ENCODE measurements around the gene MIA2. TPM values are rescaled to one million over a fixed set of nuclear protein-coding genes. Genes with fewer than 3 reads are reported as not detected.
"Not testable (repeated sequence)": the region's sequence is repeated elsewhere in the genome, so short reads cannot be mapped to it uniquely, and the experiment has no call there.

The MIA2 gene
- total and polyA plus RNA-seq, 9 donors = 13.3 to 22.9 (median 16.8) TPM

DNA sequence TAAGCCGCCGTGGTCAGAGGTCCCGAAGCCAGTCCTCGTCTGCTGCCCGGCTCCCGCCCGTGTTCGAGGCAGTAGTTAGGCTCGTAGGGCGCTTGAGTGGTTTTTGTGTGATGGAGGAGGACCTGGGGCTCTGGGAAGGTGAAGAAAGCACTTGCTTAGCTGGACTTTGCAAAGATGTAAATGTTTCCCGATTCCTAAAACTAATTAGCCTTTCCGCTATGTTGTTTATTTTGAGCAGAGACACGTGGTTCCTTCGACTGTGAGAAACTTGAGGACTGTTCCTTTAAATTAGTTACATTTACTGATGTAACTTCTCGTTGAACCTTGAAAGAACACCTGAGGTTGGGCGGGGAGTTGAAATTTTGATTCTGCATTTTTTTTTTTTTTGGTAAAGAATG is 33.9 kb downstream of the MIA2 start:
- Histone ChIP-seq H3K4me3 (ENCODE audit: low read length) (peak overlapping the region; percentile 93), H3K27me3 (ENCODE audit: control insufficient read depth, insufficient read depth, low read length) (no peaks in the 10 kb centered on the region), H3K27ac (ENCODE audit: low read length) (peak overlapping the region; percentile 99), H3K36me3 (ENCODE audit: control insufficient read depth, insufficient read depth, low read length) (no peaks in the 10 kb centered on the region), H3K9me3 (replicated peaks; ENCODE audit: control insufficient read depth, low read depth, low read length) (peaks cover 9% of the 10 kb centered on the region), H3K4me1 (ENCODE audit: control insufficient read depth, insufficient read depth, low read length) (peaks cover 2% of the 10 kb centered on the region)
- WGBS (ENCODE audit: insufficient coverage) = no CpG with 5 or more reads among the region's 16 CpGs
- DNase-seq = no peak

DNA sequence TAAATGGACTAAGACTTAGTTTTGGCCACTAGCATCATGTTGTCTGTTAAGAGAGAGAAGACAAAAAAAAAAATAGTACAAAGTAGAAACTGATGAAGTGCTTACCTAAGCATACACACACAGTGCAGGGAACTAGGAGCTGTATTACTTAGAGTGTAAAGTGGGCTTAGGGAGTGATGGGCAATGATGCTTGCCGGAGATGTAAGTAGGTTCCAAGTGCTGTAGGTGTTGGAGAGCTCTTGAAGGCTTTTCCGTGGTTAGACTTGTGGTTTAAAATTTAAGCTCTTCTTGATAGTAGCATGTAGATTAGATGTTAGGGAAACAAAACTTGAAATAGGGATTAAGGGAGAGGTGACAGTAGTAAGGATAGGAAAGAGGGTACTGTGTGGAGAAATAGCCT is 34.7 kb downstream of the MIA2 start:
- DNase-seq = peak; percentile 8
- H3K9me3 ChIP-seq (replicated peaks; ENCODE audit: control insufficient read depth, low read depth, low read length) = peaks cover 11% of the 10 kb centered on the region
- 32% methylated on average over 2 of the region's 2 CpGs for WGBS (ENCODE audit: insufficient coverage)
- peaks cover 2% of the 10 kb centered on the region for H3K4me1 ChIP-seq (ENCODE audit: control insufficient read depth, insufficient read depth, low read length)
- no peaks in the 10 kb centered on the region for H3K27me3 ChIP-seq (ENCODE audit: control insufficient read depth, insufficient read depth, low read length)
- no peak overlapping the region for H3K27ac ChIP-seq (ENCODE audit: low read length)
- H3K4me3 ChIP-seq (ENCODE audit: low read length) = no peak overlapping the region
- H3K36me3 ChIP-seq (ENCODE audit: control insufficient read depth, insufficient read depth, low read length) = no peaks in the 10 kb centered on the region

DNA sequence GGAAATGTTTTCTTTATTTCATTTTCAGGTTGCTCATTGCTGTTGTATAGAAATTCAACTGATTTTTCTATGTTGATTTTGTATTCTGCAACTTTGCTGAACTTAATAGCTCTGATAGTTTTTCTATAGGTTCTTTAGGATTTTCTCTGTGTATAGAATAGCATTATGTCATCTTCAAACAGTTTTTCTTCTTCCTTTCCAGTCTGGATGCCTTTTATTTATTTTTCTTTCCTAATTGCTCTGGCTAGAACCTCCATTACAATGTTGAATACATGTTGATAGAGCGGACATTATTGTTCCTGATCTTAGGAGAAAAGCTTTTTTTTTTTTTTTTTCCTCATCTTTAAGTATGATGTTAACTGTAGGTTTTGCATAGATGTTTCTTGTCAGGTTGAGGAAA is 39.2 kb downstream of the MIA2 start:
- no peak overlapping the region for H3K27ac ChIP-seq (ENCODE audit: low read length)
- no CpG with 5 or more reads among the region's 1 CpG for WGBS (ENCODE audit: insufficient coverage)
- peaks cover 11% of the 10 kb centered on the region for H3K9me3 ChIP-seq (replicated peaks; ENCODE audit: control insufficient read depth, low read depth, low read length)
- no peaks in the 10 kb centered on the region for H3K27me3 ChIP-seq (ENCODE audit: control insufficient read depth, insufficient read depth, low read length)
- no peaks in the 10 kb centered on the region for H3K36me3 ChIP-seq (ENCODE audit: control insufficient read depth, insufficient read depth, low read length)
- no peak overlapping the region for H3K4me3 ChIP-seq (ENCODE audit: low read length)
- H3K4me1 ChIP-seq (ENCODE audit: control insufficient read depth, insufficient read depth, low read length) = peaks cover 2% of the 10 kb centered on the region
- DNase-seq = no peak

DNA sequence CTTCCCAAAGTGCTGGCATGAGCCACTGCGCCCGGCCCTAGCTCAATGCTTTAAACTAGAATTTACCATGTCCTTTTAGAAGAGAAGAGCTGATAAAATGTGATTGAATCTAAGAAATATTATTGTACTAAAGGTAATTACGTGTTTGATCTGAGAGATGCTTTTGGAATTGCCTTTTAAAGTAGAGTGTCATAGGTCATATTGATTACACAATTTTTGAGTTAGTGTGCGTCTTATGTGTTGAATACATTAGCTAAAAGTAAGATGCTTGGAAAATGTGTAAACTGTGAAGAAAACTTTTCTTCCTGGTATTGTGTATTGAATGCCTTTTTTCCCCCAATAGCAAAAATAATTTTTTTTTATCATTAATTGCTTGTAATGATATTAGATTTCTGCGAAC is 41.7 kb downstream of the MIA2 start:
- no peaks in the 10 kb centered on the region for H3K4me1 ChIP-seq (ENCODE audit: control insufficient read depth, insufficient read depth, low read length)

DNA sequence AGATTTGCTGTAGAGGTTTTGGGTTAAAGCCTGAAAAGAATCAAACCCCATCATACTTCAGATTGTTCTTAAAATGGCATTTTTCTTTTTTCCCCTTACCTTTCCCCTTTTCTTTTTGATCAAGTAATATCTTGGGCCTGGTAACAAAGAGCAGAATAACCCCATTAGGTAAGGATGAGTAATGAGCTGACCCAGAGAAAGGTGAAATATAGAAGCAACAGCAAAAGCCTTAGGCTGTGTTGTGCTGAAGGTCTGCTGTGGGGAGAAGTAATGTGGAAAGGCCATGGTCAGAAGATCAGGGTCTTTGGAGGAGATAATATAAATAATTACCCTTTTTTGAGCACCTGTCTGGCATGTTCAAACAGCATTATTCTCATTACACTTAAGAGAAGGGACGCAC is 42.3 kb downstream of the MIA2 start:
- peaks cover 4% of the 10 kb centered on the region for H3K36me3 ChIP-seq (ENCODE audit: control insufficient read depth, insufficient read depth, low read length)
- WGBS (ENCODE audit: insufficient coverage) = no CpG with 5 or more reads among the region's 1 CpG
- no peak overlapping the region for H3K27ac ChIP-seq (ENCODE audit: low read length)
- no peaks in the 10 kb centered on the region for H3K27me3 ChIP-seq (ENCODE audit: control insufficient read depth, insufficient read depth, low read length)
- DNase-seq = no peak
- H3K9me3 ChIP-seq (replicated peaks; ENCODE audit: control insufficient read depth, low read depth, low read length) = peaks cover 11% of the 10 kb centered on the region
- H3K4me3 ChIP-seq (ENCODE audit: low read length) = no peak overlapping the region
- no peaks in the 10 kb centered on the region for H3K4me1 ChIP-seq (ENCODE audit: control insufficient read depth, insufficient read depth, low read length)

More for the DNA sequence above, 41.7 kb downstream of the MIA2 start:
- Histone ChIP-seq H3K4me3 (ENCODE audit: low read length) (no peak overlapping the region), H3K27me3 (ENCODE audit: control insufficient read depth, insufficient read depth, low read length) (no peaks in the 10 kb centered on the region), H3K9me3 (replicated peaks; ENCODE audit: control insufficient read depth, low read depth, low read length) (peaks cover 11% of the 10 kb centered on the region), H3K27ac (ENCODE audit: low read length) (no peak overlapping the region), H3K36me3 (ENCODE audit: control insufficient read depth, insufficient read depth, low read length) (peaks cover 4% of the 10 kb centered on the region)
- WGBS (ENCODE audit: insufficient coverage) = 100% methylated on average over 1 of the region's 5 CpGs
- no peak for DNase-seq

DNA sequence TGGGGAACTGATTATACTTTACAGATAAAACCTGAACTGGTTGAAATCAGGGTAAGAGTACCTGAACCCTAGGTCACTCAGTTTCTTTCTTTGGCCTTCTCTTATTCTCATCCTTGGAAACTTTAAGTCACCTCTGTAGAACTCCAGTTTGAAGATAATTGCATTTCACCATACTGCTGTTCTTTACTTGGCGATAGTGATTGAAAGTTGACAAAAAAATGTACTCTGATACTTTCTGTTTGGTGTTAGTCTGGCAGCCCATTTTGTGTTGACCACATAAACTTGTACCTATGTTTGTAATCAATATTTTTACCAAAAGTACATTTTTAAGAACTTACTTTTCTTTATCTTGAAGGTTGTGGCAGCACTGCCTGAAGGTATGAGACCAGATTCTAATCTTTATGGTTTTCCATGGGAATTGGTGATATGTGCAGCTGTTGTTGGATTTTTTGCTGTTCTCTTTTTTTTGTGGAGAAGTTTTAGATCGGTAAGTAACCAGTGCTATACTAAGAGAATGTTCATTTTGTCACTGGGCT is 42.9 kb downstream of the MIA2 start:
- H3K4me3 ChIP-seq (ENCODE audit: low read length) = no peak overlapping the region
- H3K4me1 ChIP-seq (ENCODE audit: control insufficient read depth, insufficient read depth, low read length) = no peaks in the 10 kb centered on the region
- peaks cover 8% of the 10 kb centered on the region for H3K9me3 ChIP-seq (replicated peaks; ENCODE audit: control insufficient read depth, low read depth, low read length)
- DNase-seq = no peak
- no peaks in the 10 kb centered on the region for H3K27me3 ChIP-seq (ENCODE audit: control insufficient read depth, insufficient read depth, low read length)
- H3K36me3 ChIP-seq (ENCODE audit: control insufficient read depth, insufficient read depth, low read length) = peaks cover 4% of the 10 kb centered on the region
- WGBS (ENCODE audit: insufficient coverage) = no CpG with 5 or more reads among the region's 2 CpGs
- no peak overlapping the region for H3K27ac ChIP-seq (ENCODE audit: low read length)

DNA sequence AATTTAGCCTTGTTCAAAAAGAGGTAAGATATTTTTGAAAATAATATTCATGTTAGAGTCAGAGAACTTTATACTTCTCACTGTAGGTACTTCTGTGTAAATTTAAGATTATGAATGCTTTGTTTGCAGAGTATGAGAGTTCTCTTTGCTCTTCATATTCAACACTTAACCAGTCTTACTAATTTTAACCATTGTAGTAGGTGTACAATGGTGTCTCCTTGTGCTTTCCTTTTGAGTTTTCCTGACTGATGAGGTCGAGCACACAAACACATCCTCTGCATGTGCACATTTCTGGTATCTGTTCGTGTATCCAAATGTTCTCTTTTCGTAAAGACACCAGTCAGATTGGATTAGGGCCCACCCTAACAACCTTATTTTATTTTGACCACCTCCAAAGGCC is 45.8 kb downstream of the MIA2 start:
- Histone ChIP-seq H3K4me3 (ENCODE audit: low read length) (no peak overlapping the region), H3K36me3 (ENCODE audit: control insufficient read depth, insufficient read depth, low read length) (peaks cover 7% of the 10 kb centered on the region), H3K27me3 (ENCODE audit: control insufficient read depth, insufficient read depth, low read length) (no peaks in the 10 kb centered on the region), H3K4me1 (ENCODE audit: control insufficient read depth, insufficient read depth, low read length) (no peaks in the 10 kb centered on the region), H3K27ac (ENCODE audit: low read length) (no peak overlapping the region), H3K9me3 (replicated peaks; ENCODE audit: control insufficient read depth, low read depth, low read length) (no peaks in the 10 kb centered on the region)
- 92% methylated on average over 3 of the region's 3 CpGs for WGBS (ENCODE audit: insufficient coverage)
- DNase-seq = no peak

DNA sequence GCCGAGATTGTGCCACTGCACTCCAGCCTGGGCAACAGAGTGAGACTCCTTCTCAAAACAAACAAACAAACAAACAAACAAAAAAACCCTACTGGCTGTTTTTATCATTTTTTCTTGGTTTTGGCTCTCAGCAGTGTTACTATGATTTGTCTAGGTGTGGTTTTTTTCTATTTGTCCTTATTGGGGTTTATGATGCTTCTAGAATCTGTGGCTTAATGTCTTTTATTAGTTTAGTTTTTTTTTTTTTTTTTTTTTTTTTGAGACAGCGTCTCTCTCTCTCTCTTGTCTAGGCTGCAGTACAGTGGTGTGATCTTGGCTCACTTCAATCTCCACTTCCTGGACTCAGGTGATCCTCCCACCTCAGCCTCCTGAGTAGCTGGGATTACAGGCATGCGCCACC is 47.0 kb downstream of the MIA2 start:
- H3K9me3 ChIP-seq (replicated peaks; ENCODE audit: control insufficient read depth, low read depth, low read length); H3K4me3 ChIP-seq (ENCODE audit: low read length); H3K4me1 ChIP-seq (ENCODE audit: control insufficient read depth, insufficient read depth, low read length); H3K27me3 ChIP-seq (ENCODE audit: control insufficient read depth, insufficient read depth, low read length); H3K36me3 ChIP-seq (ENCODE audit: control insufficient read depth, insufficient read depth, low read length); DNase-seq; H3K27ac ChIP-seq (ENCODE audit: low read length): not testable (repeated sequence)
- 100% methylated on average over 1 of the region's 3 CpGs for WGBS (ENCODE audit: insufficient coverage)

DNA sequence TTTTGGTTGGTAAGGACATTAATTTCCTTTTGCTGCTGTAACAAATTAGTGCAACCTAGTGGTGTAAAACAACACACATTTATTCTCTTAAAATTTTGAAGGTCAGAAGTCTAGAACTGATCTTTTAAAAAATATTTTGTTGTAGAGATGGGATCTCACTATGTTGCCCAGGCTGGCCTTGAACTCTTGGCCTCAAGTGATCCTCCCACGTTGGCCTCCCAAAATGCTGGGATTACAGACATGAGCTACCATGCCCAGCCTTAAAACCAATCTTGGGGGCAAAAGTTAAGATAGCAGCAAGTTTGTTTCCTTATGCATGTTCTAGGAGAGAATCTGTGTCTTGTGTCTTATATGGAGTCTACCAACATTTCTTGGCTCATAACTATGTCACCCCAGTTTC is 55.8 kb downstream of the MIA2 start:
- Histone ChIP-seq H3K4me1 (ENCODE audit: control insufficient read depth, insufficient read depth, low read length) (no peaks in the 10 kb centered on the region), H3K36me3 (ENCODE audit: control insufficient read depth, insufficient read depth, low read length) (peaks cover 10% of the 10 kb centered on the region), H3K27me3 (ENCODE audit: control insufficient read depth, insufficient read depth, low read length) (no peaks in the 10 kb centered on the region), H3K4me3 (ENCODE audit: low read length) (no peak overlapping the region), H3K9me3 (replicated peaks; ENCODE audit: control insufficient read depth, low read depth, low read length) (no peaks in the 10 kb centered on the region), H3K27ac (ENCODE audit: low read length) (no peak overlapping the region)
- no peak for DNase-seq
- WGBS (ENCODE audit: insufficient coverage) = no CpG with 5 or more reads among the region's 1 CpG

DNA sequence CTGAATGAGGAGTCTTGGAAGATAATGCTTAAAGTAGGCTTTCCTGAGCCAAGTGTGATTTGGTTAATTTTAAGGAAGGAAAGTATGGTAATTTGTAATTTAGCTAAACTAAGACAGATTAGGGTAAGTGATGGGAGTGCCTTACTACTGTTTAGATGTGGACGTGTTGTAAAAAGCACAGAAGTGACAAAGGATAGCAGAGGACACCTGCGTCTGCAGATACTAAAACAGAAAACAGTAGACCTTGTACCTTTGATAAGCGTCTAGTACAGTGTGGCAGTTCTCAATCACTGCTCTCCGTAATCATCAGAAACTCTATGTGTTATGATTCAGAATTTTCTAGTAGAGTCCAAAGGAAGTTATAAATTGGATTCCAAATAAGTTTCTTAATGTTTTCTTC is 58.0 kb downstream of the MIA2 start:
- Histone ChIP-seq H3K36me3 (ENCODE audit: control insufficient read depth, insufficient read depth, low read length) (peaks cover 13% of the 10 kb centered on the region), H3K4me3 (ENCODE audit: low read length) (no peak overlapping the region), H3K27me3 (ENCODE audit: control insufficient read depth, insufficient read depth, low read length) (no peaks in the 10 kb centered on the region), H3K9me3 (replicated peaks; ENCODE audit: control insufficient read depth, low read depth, low read length) (no peaks in the 10 kb centered on the region), H3K4me1 (ENCODE audit: control insufficient read depth, insufficient read depth, low read length) (no peaks in the 10 kb centered on the region), H3K27ac (ENCODE audit: low read length) (no peak overlapping the region)
- no peak for DNase-seq
- WGBS (ENCODE audit: insufficient coverage) = 80% methylated on average over 2 of the region's 4 CpGs

DNA sequence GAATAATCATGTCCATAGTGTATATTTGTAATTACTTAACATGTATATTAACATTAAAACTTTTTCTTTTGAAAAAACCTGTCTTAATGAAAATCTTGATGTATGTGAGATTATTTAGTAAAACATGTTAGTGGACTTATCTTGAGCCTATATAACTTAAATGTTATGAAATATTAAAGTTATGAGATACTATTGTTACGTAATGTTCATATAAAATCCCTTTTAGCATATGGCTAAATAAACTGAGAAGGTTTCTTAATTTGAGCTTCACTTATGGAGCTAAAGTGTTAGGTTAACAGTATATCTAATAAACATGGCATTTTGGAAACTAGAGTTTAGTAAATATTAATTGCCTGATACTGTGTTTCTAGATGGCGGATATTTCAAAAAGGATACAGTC is 59.9 kb downstream of the MIA2 start:
- H3K36me3 ChIP-seq (ENCODE audit: control insufficient read depth, insufficient read depth, low read length) = peaks cover 15% of the 10 kb centered on the region
- no peaks in the 10 kb centered on the region for H3K4me1 ChIP-seq (ENCODE audit: control insufficient read depth, insufficient read depth, low read length)
- no peaks in the 10 kb centered on the region for H3K27me3 ChIP-seq (ENCODE audit: control insufficient read depth, insufficient read depth, low read length)
- H3K4me3 ChIP-seq (ENCODE audit: low read length) = no peak overlapping the region
- WGBS (ENCODE audit: insufficient coverage) = no CpG with 5 or more reads among the region's 2 CpGs
- DNase-seq = no peak
- no peak overlapping the region for H3K27ac ChIP-seq (ENCODE audit: low read length)
- no peaks in the 10 kb centered on the region for H3K9me3 ChIP-seq (replicated peaks; ENCODE audit: control insufficient read depth, low read depth, low read length)

Measured in muscle of leg (tissue), 11 donors.